Ishikawa (cell line): Measurements from ENCODE around the gene USP7.

Experiments used
- EP300 ChIP-seq: IDR thresholded peaks from 2 replicates; pipeline ENCODE4 v1.6.1; 2012; ENCODE audit warnings: borderline replicate concordance
- RAD21 ChIP-seq: IDR thresholded peaks from 2 replicates; pipeline ENCODE4 v1.6.1; 2012; ENCODE audit warnings: low read depth
- REST ChIP-seq: IDR thresholded peaks from 2 replicates; pipeline ENCODE4 v1.6.1; 2012; ENCODE audit warnings: low read depth, mild to moderate bottlenecking
- USF1 ChIP-seq: IDR thresholded peaks from 2 replicates; pipeline ENCODE4 v1.6.1; 2012
- YY1 ChIP-seq: IDR thresholded peaks from 2 replicates; pipeline ENCODE4 v1.6.1; 2012; ENCODE audit warnings: low read depth

- TF ChIP-seq USF1 (no peak), REST (no peak), YY1 (no peak), EP300 (no peak), RAD21 (no peak)
These were observed 68.9 kb downstream of the USP7 start for GRCh38 chr16:8894736-8895334.
